ENCODE data around the gene TET3.

TET3 gene

GRCh38 chr2:73986085-73986681 lies 1.5 kb downstream of the TET3 start:
- no peak for DNase-seq (ENCODE audit: insufficient read length, low spot score)
- FAIRE-seq = no peak
- no peak for TF ChIP-seq POLR2A (IDR thresholded peaks at IDR 0.05; ENCODE audit: low read depth, low read length)

- no peak for FAIRE-seq
- no peak for TF ChIP-seq POLR2A (IDR thresholded peaks at IDR 0.05; ENCODE audit: low read depth, low read length)
- no peak for DNase-seq (ENCODE audit: insufficient read length, low spot score)
Observed at GRCh38 chr2:73987109-73987947, 2.6 kb downstream of the TET3 start.

- DNase-seq (ENCODE audit: insufficient read length, low spot score) (no peak), FAIRE-seq (no peak)
- TF ChIP-seq POLR2A (IDR thresholded peaks at IDR 0.05; ENCODE audit: low read depth, low read length) = no peak
Observed at GRCh38 chr2:73987948-73988700, 3.4 kb downstream of the TET3 start.

GRCh38 chr2:73989972-73990371 lies 5.3 kb downstream of the TET3 start:
- FAIRE-seq = no peak
- TF ChIP-seq POLR2A (IDR thresholded peaks at IDR 0.05; ENCODE audit: low read depth, low read length) = no peak

GRCh38 chr2:73990531-73990930 lies 5.8 kb downstream of the TET3 start:
- DNase-seq (ENCODE audit: insufficient read length, low spot score) (no peak), FAIRE-seq (no peak)
- TF ChIP-seq POLR2A (IDR thresholded peaks at IDR 0.05; ENCODE audit: low read depth, low read length) = no peak

More at GRCh38 chr2:73989972-73990371, 5.3 kb downstream of the TET3 start:
- DNase-seq (ENCODE audit: insufficient read length, low spot score) = no peak

- no peak for TF ChIP-seq POLR2A (IDR thresholded peaks at IDR 0.05; ENCODE audit: low read depth, low read length)
- DNase-seq (ENCODE audit: insufficient read length, low spot score) (no peak), FAIRE-seq (no peak)
Observed at GRCh38 chr2:73992036-73992435, 7.3 kb downstream of the TET3 start.

GRCh38 chr2:73993376-73993775 lies 8.7 kb downstream of the TET3 start:
- FAIRE-seq = no peak
- DNase-seq (ENCODE audit: insufficient read length, low spot score) = no peak

GRCh38 chr2:73993778-73994177 lies 9.1 kb downstream of the TET3 start:
- FAIRE-seq = no peak
- no peak for TF ChIP-seq POLR2A (IDR thresholded peaks at IDR 0.05; ENCODE audit: low read depth, low read length)
- no peak for DNase-seq (ENCODE audit: insufficient read length, low spot score)

More at GRCh38 chr2:73993376-73993775, 8.7 kb downstream of the TET3 start:
- TF ChIP-seq POLR2A (IDR thresholded peaks at IDR 0.05; ENCODE audit: low read depth, low read length) = no peak

GRCh38 chr2:73994178-73994831 lies 9.6 kb downstream of the TET3 start:
- DNase-seq (ENCODE audit: insufficient read length, low spot score) = no peak
- no peak for FAIRE-seq
- no peak for TF ChIP-seq POLR2A (IDR thresholded peaks at IDR 0.05; ENCODE audit: low read depth, low read length)

GRCh38 chr2:73995810-73996209 lies 11.1 kb downstream of the TET3 start:
- no peak for TF ChIP-seq POLR2A (IDR thresholded peaks at IDR 0.05; ENCODE audit: low read depth, low read length)
- no peak for FAIRE-seq
- DNase-seq (ENCODE audit: insufficient read length, low spot score) = no peak

GRCh38 chr2:73997813-73998212 lies 13.1 kb downstream of the TET3 start:
- no peak for TF ChIP-seq POLR2A (IDR thresholded peaks at IDR 0.05; ENCODE audit: low read depth, low read length)
- no peak for DNase-seq (ENCODE audit: insufficient read length, low spot score)
- FAIRE-seq = no peak

GRCh38 chr2:73998451-73998850 lies 13.7 kb downstream of the TET3 start:
- DNase-seq (ENCODE audit: insufficient read length, low spot score) (no peak), FAIRE-seq (no peak)
- TF ChIP-seq POLR2A (IDR thresholded peaks at IDR 0.05; ENCODE audit: low read depth, low read length) = no peak

GRCh38 chr2:73998933-73999332 lies 14.2 kb downstream of the TET3 start:
- no peak for DNase-seq (ENCODE audit: insufficient read length, low spot score)
- TF ChIP-seq POLR2A (IDR thresholded peaks at IDR 0.05; ENCODE audit: low read depth, low read length) = no peak
- FAIRE-seq = no peak
